Measurements from ENCODE around the gene HTRA2.

GRCh38 chr2:74524005-74524404 is 5.7 kb upstream of the HTRA2 start:
- TF ChIP-seq CTCF (IDR thresholded peaks at IDR 0.05) = no peak
- TF ChIP-seq POLR2A (IDR thresholded peaks at IDR 0.05) = no peak
